Adipose tissue (tissue), 3 donors: ENCODE data around the gene MNDA. TPM values are rescaled to one million over a fixed set of nuclear protein-coding genes. Genes with fewer than 3 reads are reported as not detected.

ENCODE experiments used
- H3K27ac ChIP-seq: one replicate; pipeline ENCODE4 v1.5.1; 2013; ENCODE audit warnings: low read depth, low read length
- WGBS, 3 donors: extraction: QIAGEN DNeasy Blood & Tissue Kit; methylation state at CpG; one replicate each; pipeline ENCODE4 v1.1.7; 2013; 5-methylcytosine and 5-hydroxymethylcytosine counted together
- polyA plus RNA-seq, 3 donors: library from polyadenylated mRNA; stranded (reverse); fragments of 200-250 nt; gene quantifications; one replicate each; pipeline ENCODE4 v1.2.3, GENCODE V29; 2013
- donor health status: healthy with polysubstance abuse.
- donor health status: Bipolar disorder and iron deficiency.
- donor health status: healthy.

MNDA gene
- polyA plus RNA-seq = 10 to 100 TPM in 2 of 3 donors, 1 to 10 TPM in 1; 1.1 to 30.1 (median 22.5) TPM

GRCh38 chr1:158830904-158831507, at the start of gene MNDA:
MNDA (plus strand) TSS chr1:158831351; CDS start chr1:158842154, 10,803 bp downstream.
- no peak within 1 kb of the TSS for H3K27ac ChIP-seq
- 59 to 69% (median 67%) methylated on average over 5 of the region's 5 CpGs for WGBS, 3 donors

GRCh38 chr1:158793604-158794003, 37.5 kb upstream of the MNDA start:
- no peak overlapping the region for H3K27ac ChIP-seq
- WGBS, 3 donors = 63 to 88% (median 79%) methylated on average over 2 of the region's 2 CpGs

- WGBS, 3 donors = 45 to 80% (median 74%) methylated on average over 6 of the region's 6 CpGs
Observed at GRCh38 chr1:158794247-158794646, 36.9 kb upstream of the MNDA start.

GRCh38 chr1:158798531-158798930, 32.6 kb upstream of the MNDA start:
- 59 to 72% (median 66%) methylated on average over 3 of the region's 3 CpGs for WGBS, 3 donors
- H3K27ac ChIP-seq = no peak overlapping the region

More at GRCh38 chr1:158794247-158794646, 36.9 kb upstream of the MNDA start:
- H3K27ac ChIP-seq = no peak overlapping the region

- 74 to 85% (median 83%) methylated on average over 4 of the region's 4 CpGs for WGBS, 3 donors
- no peak overlapping the region for H3K27ac ChIP-seq
Observed at GRCh38 chr1:158799689-158800088, 31.5 kb upstream of the MNDA start.

GRCh38 chr1:158800526-158800925, 30.6 kb upstream of the MNDA start:
- H3K27ac ChIP-seq = no peak overlapping the region
- WGBS, 3 donors = 61 to 82% (median 70%) methylated on average over 2 of the region's 2 CpGs

- no peak overlapping the region for H3K27ac ChIP-seq
- WGBS, 3 donors = 75 to 96% (median 88%) methylated on average over 1 of the region's 1 CpG
Observed at GRCh38 chr1:158801396-158801795, 29.8 kb upstream of the MNDA start.

GRCh38 chr1:158803678-158804077, 27.5 kb upstream of the MNDA start:
- WGBS, 3 donors = 55 to 96% (median 88%) methylated on average over 1 of the region's 1 CpG
- H3K27ac ChIP-seq = no peak overlapping the region

- no peak overlapping the region for H3K27ac ChIP-seq
- 60 to 65% (median 61%) methylated on average over 6 of the region's 6 CpGs for WGBS, 3 donors
Observed at GRCh38 chr1:158806916-158807536, 24.1 kb upstream of the MNDA start.

- WGBS, 3 donors = 52 to 83% (median 59%) methylated on average over 3 of the region's 3 CpGs
- no peak overlapping the region for H3K27ac ChIP-seq
Observed at GRCh38 chr1:158809256-158809655, 21.9 kb upstream of the MNDA start.

GRCh38 chr1:158809862-158810261, 21.3 kb upstream of the MNDA start:
- no peak overlapping the region for H3K27ac ChIP-seq
- 61 to 79% (median 64%) methylated on average over 5 of the region's 5 CpGs for WGBS, 3 donors

- WGBS, 3 donors = 41 to 57% (median 56%) methylated on average over 4 of the region's 4 CpGs
- no peak overlapping the region for H3K27ac ChIP-seq
Observed at GRCh38 chr1:158810311-158810710, 20.8 kb upstream of the MNDA start.

GRCh38 chr1:158812336-158812735, 18.8 kb upstream of the MNDA start:
- WGBS, 3 donors = 39 to 55% (median 48%) methylated on average over 2 of the region's 2 CpGs

GRCh38 chr1:158813164-158813563, 18.0 kb upstream of the MNDA start:
- no peak overlapping the region for H3K27ac ChIP-seq
- WGBS, 3 donors = 30 to 58% (median 37%) methylated on average over 3 of the region's 3 CpGs

More at GRCh38 chr1:158812336-158812735, 18.8 kb upstream of the MNDA start:
- H3K27ac ChIP-seq = no peak overlapping the region

- WGBS, 3 donors = 0 to 82% (median 76%) methylated on average over 1 of the region's 1 CpG
- no peak overlapping the region for H3K27ac ChIP-seq
Observed at GRCh38 chr1:158814970-158815369, 16.2 kb upstream of the MNDA start.

- WGBS, 3 donors = 55 to 74% (median 59%) methylated on average over 1 of the region's 1 CpG
- no peak overlapping the region for H3K27ac ChIP-seq
Observed at GRCh38 chr1:158818560-158818959, 12.6 kb upstream of the MNDA start.

- H3K27ac ChIP-seq = no peak overlapping the region
Observed at GRCh38 chr1:158818975-158819431, 12.1 kb upstream of the MNDA start.

GRCh38 chr1:158819461-158820443, 11.4 kb upstream of the MNDA start:
- WGBS, 3 donors = 54 to 68% (median 59%) methylated on average over 7 of the region's 7 CpGs
- H3K27ac ChIP-seq = no peak overlapping the region

More at GRCh38 chr1:158818975-158819431, 12.1 kb upstream of the MNDA start:
- WGBS, 3 donors = 54 to 89% (median 73%) methylated on average over 1 of the region's 1 CpG

GRCh38 chr1:158821723-158822122, 9.4 kb upstream of the MNDA start:
- 78 to 81% (median 81%) methylated on average over 1 of the region's 1 CpG for WGBS, 3 donors
- no peak overlapping the region for H3K27ac ChIP-seq
